Body of pancreas (tissue), 4 donors: Measurements from ENCODE around the gene SLC35G6. TPM values are rescaled to one million over a fixed set of nuclear protein-coding genes. Genes with fewer than 3 reads are reported as not detected.
"Not testable (repeated sequence)": the region's sequence is repeated elsewhere in the genome, so short reads cannot be mapped to it uniquely, and the experiment has no call there.

Experiments
- ATAC-seq: fragments of 150-250 bp; one replicate; pipeline ENCODE4 v1.9.1; 2016
- DNase-seq, 4 donors: peaks; one replicate each; pipeline ENCODE4 v3.0.0-alpha.2; 2019
- H3K27ac ChIP-seq, 4 donors: fragments of 200-600 bp; sonication (generic); 1 replicate in 3 of 4; 2 replicates in 1 of 4; pipeline versions ENCODE4 v1.5.1 to v1.6.1; 2016 to 2019; ENCODE audit warnings: mild to moderate bottlenecking in 1 of 4, mixed read lengths in 1 of 4, moderate library complexity in 1 of 4
- H3K27me3 ChIP-seq, 2 donors: fragments of 200-600 bp; sonication (generic); one replicate each; pipeline ENCODE4 v1.6.0; 2016; ENCODE audit warnings: mild to moderate bottlenecking in 1 of 2
- H3K36me3 ChIP-seq, 2 donors: fragments of 200-600 bp; sonication (generic); replicated peaks in 1 of 2; 2 replicates each; pipeline ENCODE4 v1.5.1; 2016; ENCODE audit warnings: low read depth in 2 of 2; ENCODE audit not compliant: insufficient read depth in 1 of 2
- H3K4me1 ChIP-seq: fragments of 200-600 bp; sonication (generic); one replicate; pipeline ENCODE4 v1.6.0; 2016
- H3K4me3 ChIP-seq, 2 donors: fragments of 200-600 bp; sonication (generic); 1 replicate in 1 of 2; 2 replicates in 1 of 2; pipeline ENCODE4 v1.5.1; 2016 to 2019
- H3K9me3 ChIP-seq, 3 donors: fragments of 200-600 bp; sonication (generic); 1 replicate in 2 of 3; 2 replicates in 1 of 3; pipeline ENCODE4 v1.5.1; 2016
- POLR2A ChIP-seq, 3 donors: fragments of 450-650 bp; IDR thresholded peaks; one replicate each; pipeline ENCODE4 v1.6.1; 2016; ENCODE audit warnings: antibody characterized with exemption in 3 of 3, mild to moderate bottlenecking in 2 of 3
- WGBS, 2 donors: methylation state at CpG; one replicate each; pipeline ENCODE4 v1.1.5; 2017; 5-methylcytosine and 5-hydroxymethylcytosine counted together
- intact Hi-C: fragments of 100-400 bp; cut with DNase I; formaldehyde crosslinking; loops from one replicate; pipeline ENCODE4 v1.15.1; 2023
- total RNA-seq, 2 donors: library from RNA; depleted of rRNA; stranded (reverse); fragments of >200 nt; gene quantifications; one replicate each; pipeline ENCODE4 v1.1.0, GENCODE V29; 2016
- TF ChIP-seq, protein P1 (sequence below), 7 experiments: fragments of 450-650 bp in 4 of 7; fragments of 200-600 bp in 3 of 7; sonication (generic) in 3 of 7; IDR thresholded peaks; one replicate each; pipeline ENCODE4 v1.5.1; 2016 to 2019; ENCODE audit warnings: antibody characterized with exemption in 7 of 7

Gene SLC35G6
- total RNA-seq, 2 donors from 2014 or later = not detected

DNA sequence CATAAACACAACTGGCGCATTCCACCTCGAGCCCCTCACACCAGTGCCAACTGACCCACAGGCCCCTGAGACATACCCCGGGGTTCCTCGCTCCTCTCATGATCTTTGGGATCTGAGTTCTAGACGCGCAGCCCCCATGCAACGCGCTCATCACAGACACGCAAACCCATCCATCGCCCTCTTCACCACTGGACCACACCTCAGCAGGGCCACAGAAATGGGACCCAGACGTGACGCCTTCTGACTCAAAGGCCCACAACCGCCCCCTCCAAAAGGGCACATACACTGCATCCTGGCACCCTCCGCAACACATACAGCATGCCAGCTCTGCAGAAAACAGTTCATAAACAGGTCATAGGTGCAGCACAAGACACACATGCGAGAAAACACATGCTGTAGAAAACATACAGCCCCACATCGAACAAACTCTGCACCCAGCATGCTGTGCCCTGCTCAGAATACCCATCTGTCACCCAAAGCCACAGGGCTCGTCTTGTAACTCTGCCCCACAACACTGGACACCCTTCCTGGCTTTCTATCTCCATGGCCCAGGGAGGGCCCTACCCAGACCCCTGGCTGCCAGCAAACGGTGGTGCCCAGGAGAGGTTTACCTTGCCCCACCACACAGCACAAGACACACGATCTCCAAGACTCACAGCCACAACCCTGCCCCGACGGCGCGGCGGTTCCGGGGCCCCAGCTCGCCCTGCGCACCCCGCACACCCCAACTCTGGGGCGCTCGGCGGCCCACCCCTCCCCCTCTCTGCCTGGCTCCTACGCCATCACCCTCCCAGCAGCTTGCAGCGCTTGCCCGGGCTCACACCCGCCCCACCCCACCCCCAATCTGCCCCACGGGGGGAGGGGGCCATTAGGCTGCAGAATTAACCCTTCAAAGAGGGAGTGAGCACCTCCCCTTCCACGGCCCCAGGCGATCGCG, 2.7 kb upstream of the SLC35G6 start:
- ATAC-seq = peak; percentile 30
- 24 to 57% methylated on average over 14 to 33 of the region's 40 CpGs for WGBS, 2 donors
- Histone ChIP-seq H3K4me1 (peaks cover 59% of the 10 kb centered on the region), H3K9me3 (no peaks in the 10 kb centered on the region), H3K27me3 (no peaks in the 10 kb centered on the region), H3K27ac (peak overlapping the region; percentile 99 to 100 (median 99)), H3K36me3 (no peaks in the 10 kb centered on the region), H3K4me3 (peak overlapping the region; percentile 79 to 100)
- peak in 2 of 3 donors; percentile 25 to 37 for TF ChIP-seq POLR2A (IDR thresholded peaks at IDR 0.05)
- TF ChIP-seq, protein P1, sequence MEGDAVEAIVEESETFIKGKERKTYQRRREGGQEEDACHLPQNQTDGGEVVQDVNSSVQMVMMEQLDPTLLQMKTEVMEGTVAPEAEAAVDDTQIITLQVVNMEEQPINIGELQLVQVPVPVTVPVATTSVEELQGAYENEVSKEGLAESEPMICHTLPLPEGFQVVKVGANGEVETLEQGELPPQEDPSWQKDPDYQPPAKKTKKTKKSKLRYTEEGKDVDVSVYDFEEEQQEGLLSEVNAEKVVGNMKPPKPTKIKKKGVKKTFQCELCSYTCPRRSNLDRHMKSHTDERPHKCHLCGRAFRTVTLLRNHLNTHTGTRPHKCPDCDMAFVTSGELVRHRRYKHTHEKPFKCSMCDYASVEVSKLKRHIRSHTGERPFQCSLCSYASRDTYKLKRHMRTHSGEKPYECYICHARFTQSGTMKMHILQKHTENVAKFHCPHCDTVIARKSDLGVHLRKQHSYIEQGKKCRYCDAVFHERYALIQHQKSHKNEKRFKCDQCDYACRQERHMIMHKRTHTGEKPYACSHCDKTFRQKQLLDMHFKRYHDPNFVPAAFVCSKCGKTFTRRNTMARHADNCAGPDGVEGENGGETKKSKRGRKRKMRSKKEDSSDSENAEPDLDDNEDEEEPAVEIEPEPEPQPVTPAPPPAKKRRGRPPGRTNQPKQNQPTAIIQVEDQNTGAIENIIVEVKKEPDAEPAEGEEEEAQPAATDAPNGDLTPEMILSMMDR (IDR thresholded peaks at IDR 0.05) = peak in 3 of 7 experiments; percentile 5 to 29 (median 19)
- DNase-seq = peak; percentile 60 to 67 (median 64)
- intact Hi-C loops = no loop called here

DNA sequence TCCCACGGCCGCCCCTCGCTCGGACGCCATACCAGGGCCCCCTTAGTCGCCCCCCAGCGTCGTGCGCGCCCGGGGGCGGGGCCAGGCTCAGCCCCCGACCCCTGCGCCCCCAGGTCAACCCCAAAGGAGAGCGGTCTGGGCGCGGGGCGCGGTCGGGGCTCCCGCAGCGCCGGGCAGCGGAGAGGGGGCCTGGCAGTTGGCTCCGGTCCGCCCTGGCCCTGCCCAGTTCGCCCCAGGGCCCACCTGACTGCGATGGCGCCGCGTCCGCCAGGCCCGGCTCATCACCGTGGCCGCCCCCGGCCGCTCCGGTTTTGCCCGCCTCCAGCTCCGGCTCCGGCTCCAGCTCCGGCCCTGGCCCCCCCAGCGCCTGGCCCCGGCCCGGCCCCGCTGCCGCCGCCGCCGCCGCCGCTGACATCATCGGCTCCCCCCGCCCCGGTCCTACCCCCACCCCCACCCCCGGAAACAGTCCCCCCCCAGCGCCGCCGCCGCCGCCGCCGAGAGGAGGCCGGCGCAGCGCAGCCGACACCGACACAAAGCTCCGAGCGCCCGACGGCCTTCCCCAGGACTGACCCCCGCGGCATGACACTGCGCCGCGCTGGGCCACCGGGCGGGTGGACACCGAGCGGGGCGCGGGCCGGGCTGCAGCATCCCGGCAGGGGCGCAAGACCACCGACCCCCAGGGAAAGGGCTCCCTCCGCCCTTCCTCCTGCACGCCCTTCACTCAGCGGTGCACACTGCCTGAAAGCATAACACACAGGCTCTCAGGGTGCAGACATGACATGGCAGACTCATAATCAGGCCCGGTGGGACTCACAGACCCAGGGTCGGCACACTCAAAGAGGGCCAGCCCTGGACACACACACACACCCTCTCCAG, 1.8 kb upstream of the SLC35G6 start, which contains the start of gene ZBTB4:
Gene ZBTB4, minus strand, starts transcription at position 419 of the 876 bp plus-strand sequence. CDS start 12,830 bp downstream, outside the sequence.
- no peaks in the 10 kb centered on the region for H3K36me3 ChIP-seq
- DNase-seq (peak; percentile 63 to 73 (median 66)), ATAC-seq (peak; percentile 23)
- H3K27ac ChIP-seq = peak within 1 kb of the TSS; percentile 99 to 100 (median 99)
- peak; percentile 41 to 70 (median 59) for TF ChIP-seq POLR2A (IDR thresholded peaks at IDR 0.05)
- TF ChIP-seq, protein P1 (IDR thresholded peaks at IDR 0.05) = peak in 1 of 7 experiments; percentile 6
- no peaks in the 10 kb centered on the region for H3K9me3 ChIP-seq
- 0% methylated on average over 2 to 47 of the region's 92 CpGs for WGBS, 2 donors
- intact Hi-C loops = no loop called here
- peaks cover 57% of the 10 kb centered on the region for H3K4me1 ChIP-seq
- peak within 1 kb of the TSS; percentile 79 to 100 for H3K4me3 ChIP-seq
- no peaks in the 10 kb centered on the region for H3K27me3 ChIP-seq

DNA sequence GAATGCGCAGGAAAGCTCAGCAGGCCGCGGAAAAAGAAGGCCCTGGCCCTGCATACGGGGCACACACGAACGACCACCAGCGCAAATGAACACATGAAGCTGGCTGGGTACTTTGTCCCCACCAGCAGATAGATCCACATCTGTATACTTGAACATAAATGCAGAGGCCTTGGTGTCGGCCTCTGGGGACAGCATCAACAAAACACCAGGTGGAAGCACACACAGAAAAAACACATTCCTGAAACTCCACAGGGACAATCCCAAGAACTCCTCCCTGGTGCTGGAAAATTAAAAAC, 1.2 kb upstream of the SLC35G6 start:
- Histone ChIP-seq H3K27me3 (no peaks in the 10 kb centered on the region), H3K27ac (peak overlapping the region; percentile 99 to 100 (median 99)), H3K36me3 (no peaks in the 10 kb centered on the region), H3K4me3 (peak overlapping the region in 1 of 2 donors; percentile 2), H3K4me1 (peaks cover 51% of the 10 kb centered on the region), H3K9me3 (no peaks in the 10 kb centered on the region)
- no peak for DNase-seq
- no peak for TF ChIP-seq POLR2A (IDR thresholded peaks at IDR 0.05)
- TF ChIP-seq, protein P1 (IDR thresholded peaks at IDR 0.05) = peak in 1 of 7 experiments; percentile 8
- intact Hi-C loops = no loop called here
- ATAC-seq = no peak
- WGBS, 2 donors = 0 to 5% methylated on average over 7 to 8 of the region's 8 CpGs

DNA sequence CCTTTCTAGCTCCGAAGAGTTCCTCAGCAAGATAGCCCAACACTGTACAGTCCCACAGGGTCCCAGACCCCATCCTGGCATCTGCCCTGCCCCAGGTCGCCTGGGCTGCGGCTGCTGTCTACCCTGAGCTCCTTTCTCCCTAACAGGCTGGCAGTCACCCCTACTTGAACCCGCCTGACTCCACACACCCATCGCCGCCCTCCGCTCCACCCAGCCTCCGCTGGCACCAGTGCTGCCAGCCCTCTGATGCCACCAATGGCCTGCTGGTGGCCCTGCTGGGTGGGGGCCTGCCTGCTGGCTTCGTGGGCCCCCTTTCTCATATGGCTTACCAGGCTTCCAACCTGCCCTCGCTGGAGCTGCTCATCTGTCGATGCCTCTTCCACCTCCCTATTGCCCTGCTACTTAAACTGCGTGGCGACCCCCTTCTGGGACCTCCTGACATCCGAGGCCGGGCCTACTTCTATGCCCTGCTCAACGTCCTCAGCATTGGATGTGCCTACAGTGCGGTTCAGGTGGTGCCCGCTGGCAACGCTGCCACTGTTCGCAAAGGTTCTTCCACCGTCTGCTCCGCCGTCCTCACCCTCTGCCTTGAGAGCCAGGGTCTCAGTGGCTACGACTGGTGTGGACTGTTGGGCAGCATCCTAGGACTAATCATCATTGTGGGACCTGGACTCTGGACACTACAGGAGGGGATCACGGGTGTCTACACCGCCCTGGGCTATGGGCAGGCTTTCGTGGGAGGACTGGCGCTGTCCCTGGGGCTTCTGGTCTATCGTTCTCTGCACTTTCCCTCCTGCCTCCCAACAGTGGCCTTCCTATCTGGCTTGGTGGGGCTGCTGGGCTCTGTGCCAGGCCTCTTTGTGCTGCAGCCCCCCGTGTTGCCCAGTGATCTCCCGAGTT, 846 bp downstream of the SLC35G6 start:
- H3K9me3 ChIP-seq, H3K36me3 ChIP-seq, DNase-seq, H3K4me3 ChIP-seq, ATAC-seq, intact Hi-C loops, H3K27me3 ChIP-seq: not testable (repeated sequence)
- peak overlapping the region in 2 of 4 donors; percentile 98 to 100 for H3K27ac ChIP-seq
- 87 to 94% methylated on average over 22 to 30 of the region's 31 CpGs for WGBS, 2 donors
- H3K4me1 ChIP-seq = peaks cover 49% of the 10 kb centered on the region

DNA sequence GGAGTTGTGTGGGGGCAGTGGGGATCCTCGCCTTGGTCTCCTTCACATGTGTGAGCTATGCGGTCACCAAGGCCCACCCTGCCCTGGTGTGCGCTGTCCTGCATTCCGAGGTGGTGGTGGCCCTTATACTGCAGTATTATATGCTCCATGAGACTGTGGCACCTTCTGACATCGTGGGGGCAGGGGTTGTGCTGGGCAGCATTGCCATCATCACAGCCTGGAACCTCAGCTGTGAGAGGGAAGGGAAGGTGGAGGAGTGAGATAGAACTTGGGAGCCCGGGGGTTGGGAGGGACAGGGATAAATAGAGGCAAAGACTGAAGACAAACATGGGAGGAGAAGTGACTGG, 1.5 kb downstream of the SLC35G6 start:
- H3K36me3 ChIP-seq, H3K27me3 ChIP-seq, H3K9me3 ChIP-seq, DNase-seq, ATAC-seq, intact Hi-C loops, H3K4me3 ChIP-seq: not testable (repeated sequence)
- Histone ChIP-seq H3K4me1 (peaks cover 49% of the 10 kb centered on the region), H3K27ac (peak overlapping the region; percentile 97 to 100 (median 99))
- WGBS, 2 donors = 56 to 71% methylated on average over 6 of the region's 6 CpGs
